Stimulated activated CD8-positive, alpha-beta memory T cell treated with anti-CD3 and anti-CD28 coated beads, Interleukin-12 subunit alpha, Interleukin-12 subunit beta, amount 100 ng/mL, for 1 hour (primary cell): Measurements from ENCODE around the gene C19orf25.

ENCODE experiments used
- DNase-seq: peaks from one replicate; pipeline ENCODE4 v3.0.0-alpha.2; 2020; ENCODE audit warnings: low read depth

Gene C19orf25

GRCh38 chr19:1466461-1467214 is 12.4 kb downstream of the C19orf25 start:
- DNase-seq = no peak

- DNase-seq = no peak
Measured at GRCh38 chr19:1466018-1466460, 13.0 kb downstream of the C19orf25 start.

- no peak for DNase-seq
Measured at GRCh38 chr19:1465191-1466016, 13.6 kb downstream of the C19orf25 start.

GRCh38 chr19:1461862-1462261 is 17.2 kb downstream of the C19orf25 start:
- DNase-seq = no peak

- no peak for DNase-seq
Measured at GRCh38 chr19:1460033-1460995, 18.7 kb downstream of the C19orf25 start.

GRCh38 chr19:1459479-1459878 is 19.5 kb downstream of the C19orf25 start:
- DNase-seq = no peak

- DNase-seq = no peak
Measured at GRCh38 chr19:1457892-1458291, 21.1 kb downstream of the C19orf25 start.

GRCh38 chr19:1457031-1457739 is 21.8 kb downstream of the C19orf25 start:
- DNase-seq = no peak

- no peak for DNase-seq
Measured at GRCh38 chr19:1456121-1456900, 22.7 kb downstream of the C19orf25 start.

GRCh38 chr19:1455336-1456120 is 23.5 kb downstream of the C19orf25 start:
- no peak for DNase-seq

GRCh38 chr19:1455002-1455335 is 24.0 kb downstream of the C19orf25 start:
- DNase-seq = no peak

GRCh38 chr19:1453525-1454364 is 25.3 kb downstream of the C19orf25 start:
- no peak for DNase-seq

GRCh38 chr19:1452802-1453524 is 26.1 kb downstream of the C19orf25 start:
- no peak for DNase-seq

- no peak for DNase-seq
Measured at GRCh38 chr19:1451916-1452801, 26.9 kb downstream of the C19orf25 start.

- DNase-seq = no peak
Measured at GRCh38 chr19:1450735-1451731, 28.0 kb downstream of the C19orf25 start.
